Tibial nerve (tissue), 4 donors: Measurements from ENCODE around the gene ZBTB12. TPM values are rescaled to one million over a fixed set of nuclear protein-coding genes. Genes with fewer than 3 reads are reported as not detected.

Experiments used
- DNase-seq, 2 donors: peaks; one replicate each; pipeline ENCODE4 v3.0.0-alpha.2; 2019; ENCODE audit warnings: low spot score in 2 of 2
- H3K27ac ChIP-seq, 4 donors: fragments of 200-600 bp; sonication (generic) in 3 of 4; one replicate each; pipeline ENCODE4 v1.5.1; 2017 to 2019; ENCODE audit warnings: mild to moderate bottlenecking in 1 of 4
- H3K27me3 ChIP-seq, 2 donors: fragments of 200-600 bp; sonication (generic) in 1 of 2; one replicate each; pipeline versions ENCODE4 v1.5.1 to v1.6.0; 2017 to 2019
- H3K36me3 ChIP-seq, 3 donors: fragments of 200-600 bp; sonication (generic); one replicate each; pipeline ENCODE4 v1.5.1; 2018 to 2019
- H3K4me1 ChIP-seq, 4 donors: fragments of 200-600 bp; sonication (generic) in 3 of 4; one replicate each; pipeline ENCODE4 v1.5.1; 2017 to 2019
- H3K4me3 ChIP-seq, 4 donors: fragments of 200-600 bp; sonication (generic) in 3 of 4; one replicate each; pipeline ENCODE4 v1.5.1; 2017 to 2019; ENCODE audit warnings: mild to moderate bottlenecking in 1 of 4, moderate library complexity in 1 of 4
- H3K9me3 ChIP-seq, 4 donors: fragments of 200-600 bp; sonication (generic) in 3 of 4; one replicate each; pipeline ENCODE4 v1.5.1; 2017 to 2019
- EP300 ChIP-seq, 2 donors: sonication (generic); formaldehyde crosslinking; IDR thresholded peaks; one replicate each; pipeline ENCODE4 v1.6.1; 2017; ENCODE audit warnings: antibody characterized with exemption in 2 of 2, mild to moderate bottlenecking in 1 of 2
- POLR2A ChIP-seq, 2 donors: fragments of 450-650 bp; IDR thresholded peaks; one replicate each; pipeline ENCODE4 v1.6.1; 2017; ENCODE audit warnings: antibody characterized with exemption in 2 of 2, mild to moderate bottlenecking in 2 of 2, moderate library complexity in 2 of 2
- WGBS, 2 donors: methylation state at CpG; one replicate each; pipeline ENCODE4 v1.1.5; 2018; 5-methylcytosine and 5-hydroxymethylcytosine counted together
- total RNA-seq, 4 donors: library from RNA; depleted of rRNA; stranded (reverse); fragments of >200 nt; gene quantifications; one replicate each; pipeline ENCODE4 v1.1.0, GENCODE V29; 2016
- TF ChIP-seq, protein P1 (sequence below), 5 experiments: fragments of 200-600 bp in 3 of 5; fragments of 450-650 bp in 2 of 5; sonication (generic) in 3 of 5; IDR thresholded peaks; one replicate each; pipeline ENCODE4 v1.5.1; 2016 to 2019; ENCODE audit warnings: antibody characterized with exemption in 5 of 5, mild to moderate bottlenecking in 3 of 5, moderate library complexity in 2 of 5

The ZBTB12 gene
- total RNA-seq, 4 donors from 2014 or later: 0.63 to 3.5 (median 2.9) TPM

DNA sequence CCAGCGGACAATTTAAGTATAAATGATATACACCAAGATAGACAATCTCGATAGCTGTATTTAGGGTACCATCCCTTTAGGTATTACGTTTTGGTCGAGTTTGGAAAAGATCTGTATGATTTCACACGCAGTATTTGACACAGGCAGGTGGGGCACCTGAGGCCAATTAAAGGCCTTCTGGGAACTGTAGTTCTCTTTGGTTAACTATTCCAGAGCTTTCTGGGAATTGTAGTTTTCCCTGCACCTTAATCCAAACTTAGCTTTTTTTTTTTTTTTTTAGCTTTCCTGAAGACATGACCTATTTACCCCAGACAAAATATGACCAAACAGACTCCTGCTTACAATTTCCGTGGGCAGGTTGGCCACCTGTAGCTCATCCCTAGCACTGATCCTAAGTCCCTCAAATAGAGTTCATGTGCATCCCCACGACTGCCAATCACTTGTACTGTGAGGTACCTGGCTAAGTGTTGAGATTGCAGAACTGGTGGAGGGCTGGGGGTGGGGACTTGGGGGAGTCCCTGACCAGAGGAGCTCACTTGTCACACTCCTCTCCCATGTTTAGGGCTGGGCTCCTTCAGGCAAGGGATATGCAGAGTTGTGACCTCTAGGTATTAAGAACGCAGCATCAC lies 3.4 kb downstream of the ZBTB12 start:
- Histone ChIP-seq H3K4me1 (peaks cover 0 to 56% (median 20%) of the 10 kb centered on the region in 4 donors), H3K9me3 (no peaks in the 10 kb centered on the region), H3K27ac (peak overlapping the region; percentile 87 to 90 (median 88)), H3K36me3 (peaks cover 0 to 35% (median 2%) of the 10 kb centered on the region in 3 donors), H3K4me3 (peak overlapping the region; percentile 57 to 92 (median 82)), H3K27me3 (no peaks in the 10 kb centered on the region)
- TF ChIP-seq POLR2A (IDR thresholded peaks at IDR 0.05) (peak in 1 of 2 donors; percentile 26), EP300 (IDR thresholded peaks at IDR 0.05) (peak in 1 of 2 donors; percentile 42)
- TF ChIP-seq, protein P1, sequence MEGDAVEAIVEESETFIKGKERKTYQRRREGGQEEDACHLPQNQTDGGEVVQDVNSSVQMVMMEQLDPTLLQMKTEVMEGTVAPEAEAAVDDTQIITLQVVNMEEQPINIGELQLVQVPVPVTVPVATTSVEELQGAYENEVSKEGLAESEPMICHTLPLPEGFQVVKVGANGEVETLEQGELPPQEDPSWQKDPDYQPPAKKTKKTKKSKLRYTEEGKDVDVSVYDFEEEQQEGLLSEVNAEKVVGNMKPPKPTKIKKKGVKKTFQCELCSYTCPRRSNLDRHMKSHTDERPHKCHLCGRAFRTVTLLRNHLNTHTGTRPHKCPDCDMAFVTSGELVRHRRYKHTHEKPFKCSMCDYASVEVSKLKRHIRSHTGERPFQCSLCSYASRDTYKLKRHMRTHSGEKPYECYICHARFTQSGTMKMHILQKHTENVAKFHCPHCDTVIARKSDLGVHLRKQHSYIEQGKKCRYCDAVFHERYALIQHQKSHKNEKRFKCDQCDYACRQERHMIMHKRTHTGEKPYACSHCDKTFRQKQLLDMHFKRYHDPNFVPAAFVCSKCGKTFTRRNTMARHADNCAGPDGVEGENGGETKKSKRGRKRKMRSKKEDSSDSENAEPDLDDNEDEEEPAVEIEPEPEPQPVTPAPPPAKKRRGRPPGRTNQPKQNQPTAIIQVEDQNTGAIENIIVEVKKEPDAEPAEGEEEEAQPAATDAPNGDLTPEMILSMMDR (IDR thresholded peaks at IDR 0.05): no peak
- DNase-seq: no peak
- 10 to 16% methylated on average over 8 of the region's 8 CpGs for WGBS, 2 donors

GRCh38 chr6:31897612-31898382 lies 4.1 kb downstream of the ZBTB12 start, which contains the start of gene EHMT2:
EHMT2 (minus strand) TSS chr6:31897698; CDS start chr6:31897677, 21 bp downstream.
- DNase-seq: peak; percentile 72 to 75
- WGBS, 2 donors: 0 to 1% methylated on average over 41 to 47 of the region's 49 CpGs
- no peaks in the 10 kb centered on the region for H3K27me3 ChIP-seq

DNA sequence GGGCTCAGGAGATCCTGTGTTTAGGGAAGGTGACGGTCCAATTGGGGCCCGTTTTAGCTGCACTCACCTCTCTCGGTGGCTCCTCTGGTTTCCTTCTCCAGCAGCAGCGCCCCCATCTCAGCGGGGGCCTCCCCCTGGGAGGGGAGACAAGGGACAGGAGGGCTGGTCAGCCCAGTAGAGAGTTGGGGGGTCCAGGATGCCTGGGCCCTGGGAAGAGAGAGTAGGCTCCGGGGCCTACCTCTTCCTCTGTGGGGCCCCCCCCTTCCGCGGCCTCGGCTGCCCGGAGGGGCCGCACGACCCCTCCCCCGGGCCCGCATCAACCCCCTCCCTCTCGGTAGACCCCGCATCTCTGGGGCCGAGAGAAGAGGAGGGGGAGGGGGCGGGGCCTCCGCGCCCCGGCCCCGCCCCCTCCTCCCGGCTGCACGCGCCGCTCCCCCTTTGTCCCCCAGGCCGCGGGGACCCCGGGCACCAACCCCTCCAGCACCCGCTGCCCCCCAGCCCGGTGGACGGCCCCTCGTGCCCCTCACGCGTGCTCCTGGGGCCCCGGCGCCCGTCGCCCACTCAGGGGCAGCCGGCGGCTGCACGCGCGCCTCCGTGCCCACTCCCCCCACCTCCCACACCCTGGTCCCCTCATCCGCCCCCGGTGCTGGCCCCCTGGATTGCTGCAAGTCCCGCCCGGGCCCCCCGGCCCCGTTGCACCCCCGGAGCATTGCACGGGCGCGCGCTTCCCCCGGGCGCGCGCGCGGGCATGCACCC lies 4.9 kb downstream of the ZBTB12 start:
- TF ChIP-seq EP300 (IDR thresholded peaks at IDR 0.05) (no peak), POLR2A (IDR thresholded peaks at IDR 0.05) (no peak)
- Histone ChIP-seq H3K4me3 (peak overlapping the region; percentile 59 to 92 (median 82)), H3K27ac (peak overlapping the region; percentile 87 to 92 (median 89)), H3K9me3 (no peaks in the 10 kb centered on the region), H3K36me3 (peaks cover 2 to 49% (median 11%) of the 10 kb centered on the region in 3 donors), H3K4me1 (peaks cover 0 to 46% (median 12%) of the 10 kb centered on the region in 4 donors), H3K27me3 (no peaks in the 10 kb centered on the region)
- WGBS, 2 donors: 1 to 4% methylated on average over 8 to 23 of the region's 62 CpGs
- DNase-seq: no peak

More at GRCh38 chr6:31897612-31898382, 4.1 kb downstream of the ZBTB12 start, which contains the start of gene EHMT2:
- H3K4me3 ChIP-seq: peak within 1 kb of the TSS; percentile 59 to 92 (median 82)
- peak within 1 kb of the TSS; percentile 87 to 92 (median 89) for H3K27ac ChIP-seq
- no peaks in the 10 kb centered on the region for H3K9me3 ChIP-seq
- TF ChIP-seq POLR2A (IDR thresholded peaks at IDR 0.05): peak; percentile 5 to 78
- TF ChIP-seq EP300 (IDR thresholded peaks at IDR 0.05): peak in 1 of 2 donors; percentile 87
- TF ChIP-seq, protein P1 (IDR thresholded peaks at IDR 0.05): peak in 3 of 5 experiments; percentile 14 to 68 (median 60)
- H3K36me3 ChIP-seq: peaks cover 2 to 42% (median 3%) of the 10 kb centered on the region in 3 donors
- H3K4me1 ChIP-seq: peaks cover 0 to 49% (median 15%) of the 10 kb centered on the region in 4 donors

DNA sequence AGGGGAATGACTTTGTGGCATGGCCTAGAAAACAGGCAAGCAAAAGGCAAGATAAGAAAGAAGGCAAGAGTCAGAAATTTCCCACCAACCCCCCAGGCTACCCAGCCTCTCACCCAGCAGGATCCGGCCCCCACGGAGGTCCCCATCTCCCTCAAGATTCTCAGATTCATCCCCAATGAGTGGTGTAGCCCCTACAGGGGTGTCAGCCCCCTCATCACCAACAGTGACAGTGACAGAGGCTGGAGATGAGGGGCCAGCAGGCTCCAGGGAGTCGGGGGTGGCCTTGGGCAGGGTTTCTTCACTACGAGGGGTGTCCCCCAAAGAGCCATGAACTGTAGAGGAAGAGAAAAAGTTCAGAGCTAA lies 5.4 kb downstream of the ZBTB12 start:
- TF ChIP-seq EP300 (IDR thresholded peaks at IDR 0.05) (no peak), POLR2A (IDR thresholded peaks at IDR 0.05) (no peak)
- TF ChIP-seq, protein P1 (IDR thresholded peaks at IDR 0.05): no peak
- Histone ChIP-seq H3K27ac (peak overlapping the region; percentile 87 to 92 (median 89)), H3K4me3 (peak overlapping the region; percentile 59 to 92 (median 82)), H3K9me3 (no peaks in the 10 kb centered on the region), H3K27me3 (no peaks in the 10 kb centered on the region), H3K4me1 (peaks cover 0 to 46% (median 12%) of the 10 kb centered on the region in 4 donors), H3K36me3 (peaks cover 2 to 55% (median 15%) of the 10 kb centered on the region in 3 donors)
- WGBS, 2 donors: 24 to 41% methylated on average over 4 of the region's 4 CpGs
- DNase-seq: no peak

DNA sequence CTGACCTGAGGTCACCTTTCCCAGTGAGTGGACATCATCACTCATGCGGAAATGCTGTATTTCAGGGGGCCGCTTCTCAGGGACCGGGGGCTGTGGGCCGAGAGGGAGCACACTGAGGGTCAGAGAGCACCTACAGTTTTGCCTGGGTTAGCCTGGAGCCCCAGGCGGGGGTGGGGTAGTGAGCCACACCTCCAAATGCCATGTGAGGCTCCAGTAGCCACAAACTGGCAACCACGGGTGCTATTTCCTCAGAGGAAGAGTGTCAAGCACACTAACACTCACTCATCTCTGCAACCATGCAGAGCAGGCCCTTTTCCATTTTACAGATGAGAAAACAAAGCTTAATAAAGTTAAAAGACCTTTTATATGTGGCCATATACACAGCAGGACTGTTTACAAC lies 9.1 kb downstream of the ZBTB12 start:
- H3K9me3 ChIP-seq: no peaks in the 10 kb centered on the region
- DNase-seq: no peak
- WGBS, 2 donors: 75 to 77% methylated on average over 6 of the region's 6 CpGs

More for the DNA sequence above, 9.1 kb downstream of the ZBTB12 start:
- Histone ChIP-seq H3K4me3 (no peak overlapping the region), H3K36me3 (peaks cover 2 to 85% (median 19%) of the 10 kb centered on the region in 3 donors), H3K27ac (no peak overlapping the region), H3K4me1 (peaks cover 0 to 13% (median 3%) of the 10 kb centered on the region in 4 donors), H3K27me3 (no peaks in the 10 kb centered on the region)
- TF ChIP-seq EP300 (IDR thresholded peaks at IDR 0.05): no peak
- TF ChIP-seq, protein P1 (IDR thresholded peaks at IDR 0.05): no peak
- TF ChIP-seq POLR2A (IDR thresholded peaks at IDR 0.05): no peak
